IPS DF 6.9 (cell line): Measurements from ENCODE around the gene SENP1.

ENCODE experiments used
- DNase-seq: peaks from one replicate; pipeline ENCODE4 v3.0.0-alpha.2; 2013; ENCODE audit warnings: low read depth, low spot score
- H3K27ac ChIP-seq: one replicate; pipeline ENCODE4 v1.5.1; 2013; ENCODE audit warnings: low read length, control low read depth
- H3K27me3 ChIP-seq: 2 replicates; pipeline ENCODE4 v1.6.1; 2013; ENCODE audit warnings: mild to moderate bottlenecking, low read length; ENCODE audit not compliant: control insufficient read depth, insufficient read depth
- H3K36me3 ChIP-seq: 2 replicates; pipeline ENCODE4 v1.6.1; 2013; ENCODE audit warnings: low read length; ENCODE audit not compliant: control insufficient read depth, insufficient read depth
- H3K4me1 ChIP-seq: 2 replicates; pipeline ENCODE4 v1.6.1; 2013; ENCODE audit warnings: low read length; ENCODE audit not compliant: control insufficient read depth, insufficient read depth
- H3K4me3 ChIP-seq: 2 replicates; pipeline ENCODE4 v1.5.1; 2013; ENCODE audit warnings: mild to moderate bottlenecking, low read length
- H3K9me3 ChIP-seq: 2 replicates; pipeline ENCODE4 v1.6.1; 2013; ENCODE audit warnings: low read length, inconsistent platforms; ENCODE audit not compliant: control insufficient read depth, insufficient read depth
- WGBS: extraction: QIAGEN DNeasy Blood & Tissue Kit; methylation state at CpG from one replicate; pipeline ENCODE4 v1.1.7; 2013; ENCODE audit warnings: mixed read lengths, missing lambda C conversion rate; ENCODE audit not compliant: insufficient read length, insufficient coverage; 5-methylcytosine and 5-hydroxymethylcytosine counted together

Gene SENP1

GRCh38 chr12:48105867-48106680 lies at the start of gene SENP1:
TSS of gene SENP1 (minus strand) at chr12:48106079. CDS start at chr12:48101472, 4,607 bp downstream.
- Histone ChIP-seq H3K27ac (peak within 1 kb of the TSS; percentile 2), H3K4me3 (peak within 1 kb of the TSS; percentile 92), H3K9me3 (no peaks in the 10 kb centered on the region), H3K4me1 (peaks cover 2% of the 10 kb centered on the region; the same call in 1 of the 2 replicates), H3K36me3 (no peaks in the 10 kb centered on the region), H3K27me3 (no peaks in the 10 kb centered on the region)
- no CpG with 5 or more reads among the region's 53 CpGs for WGBS
- peak; percentile 70 for DNase-seq

- Histone ChIP-seq H3K36me3 (no peaks in the 10 kb centered on the region), H3K4me1 (no peaks in the 10 kb centered on the region), H3K4me3 (no peak overlapping the region), H3K9me3 (no peaks in the 10 kb centered on the region), H3K27me3 (no peaks in the 10 kb centered on the region), H3K27ac (no peak overlapping the region)
- no CpG with 5 or more reads among the region's 2 CpGs for WGBS
- no peak for DNase-seq
Observed at GRCh38 chr12:48151103-48151771, 45.4 kb upstream of the SENP1 start.

GRCh38 chr12:48145981-48146380 lies 40.1 kb upstream of the SENP1 start:
- peaks cover 6% of the 10 kb centered on the region; the same call in 1 of the 2 replicates for H3K36me3 ChIP-seq
- peaks cover 4% of the 10 kb centered on the region for H3K4me1 ChIP-seq
- WGBS = no CpG with 5 or more reads among the region's 1 CpG
- H3K4me3 ChIP-seq = no peak overlapping the region
- H3K9me3 ChIP-seq = no peaks in the 10 kb centered on the region
- no peaks in the 10 kb centered on the region for H3K27me3 ChIP-seq
- H3K27ac ChIP-seq = no peak overlapping the region
- no peak for DNase-seq

GRCh38 chr12:48143898-48144297 lies 38.0 kb upstream of the SENP1 start:
- DNase-seq = no peak
- WGBS = no CpG with 5 or more reads among the region's 2 CpGs
- no peak overlapping the region for H3K27ac ChIP-seq
- no peaks in the 10 kb centered on the region for H3K27me3 ChIP-seq
- H3K36me3 ChIP-seq = peaks cover 12% of the 10 kb centered on the region; the same call in 1 of the 2 replicates
- no peak overlapping the region for H3K4me3 ChIP-seq
- no peaks in the 10 kb centered on the region for H3K9me3 ChIP-seq
- peaks cover 4% of the 10 kb centered on the region for H3K4me1 ChIP-seq

- Histone ChIP-seq H3K4me1 (peaks cover 4% of the 10 kb centered on the region), H3K9me3 (no peaks in the 10 kb centered on the region), H3K27ac (peak overlapping the region; percentile 93), H3K4me3 (no peak overlapping the region), H3K36me3 (peaks cover 12% of the 10 kb centered on the region; the same call in 1 of the 2 replicates), H3K27me3 (no peaks in the 10 kb centered on the region)
- WGBS = no CpG with 5 or more reads among the region's 7 CpGs
- peak; percentile 68 for DNase-seq
Observed at GRCh38 chr12:48142818-48143674, 37.2 kb upstream of the SENP1 start.

GRCh38 chr12:48135027-48135426 lies 29.1 kb upstream of the SENP1 start:
- WGBS = no CpG with 5 or more reads among the region's 5 CpGs
- H3K36me3 ChIP-seq = peaks cover 31% of the 10 kb centered on the region
- no peaks in the 10 kb centered on the region for H3K9me3 ChIP-seq
- DNase-seq = no peak
- no peak overlapping the region for H3K4me3 ChIP-seq
- no peaks in the 10 kb centered on the region; the same call in 1 of the 2 replicates for H3K27me3 ChIP-seq
- H3K4me1 ChIP-seq = no peaks in the 10 kb centered on the region
- no peak overlapping the region for H3K27ac ChIP-seq

GRCh38 chr12:48132826-48133225 lies 26.9 kb upstream of the SENP1 start:
- Histone ChIP-seq H3K4me1 (no peaks in the 10 kb centered on the region), H3K27me3 (no peaks in the 10 kb centered on the region; the same call in 1 of the 2 replicates), H3K4me3 (no peak overlapping the region), H3K9me3 (no peaks in the 10 kb centered on the region), H3K27ac (no peak overlapping the region), H3K36me3 (peaks cover 31% of the 10 kb centered on the region)
- no peak for DNase-seq
- WGBS = no CpG with 5 or more reads among the region's 14 CpGs

- H3K27me3 ChIP-seq = no peaks in the 10 kb centered on the region; the same call in 1 of the 2 replicates
- H3K9me3 ChIP-seq = no peaks in the 10 kb centered on the region
- H3K27ac ChIP-seq = no peak overlapping the region
- WGBS = no CpG with 5 or more reads among the region's 2 CpGs
- H3K36me3 ChIP-seq = peaks cover 31% of the 10 kb centered on the region
- H3K4me1 ChIP-seq = no peaks in the 10 kb centered on the region
- no peak overlapping the region for H3K4me3 ChIP-seq
- no peak for DNase-seq
Observed at GRCh38 chr12:48131517-48131916, 25.6 kb upstream of the SENP1 start.

- no peak for DNase-seq
- no peaks in the 10 kb centered on the region for H3K4me1 ChIP-seq
- H3K4me3 ChIP-seq = no peak overlapping the region
- WGBS = no CpG with 5 or more reads among the region's 1 CpG
- no peak overlapping the region for H3K27ac ChIP-seq
- H3K9me3 ChIP-seq = no peaks in the 10 kb centered on the region
- no peaks in the 10 kb centered on the region; the same call in 1 of the 2 replicates for H3K27me3 ChIP-seq
- peaks cover 20% of the 10 kb centered on the region for H3K36me3 ChIP-seq
Observed at GRCh38 chr12:48129376-48129775, 23.5 kb upstream of the SENP1 start.

- Histone ChIP-seq H3K4me1 (no peaks in the 10 kb centered on the region), H3K27ac (no peak overlapping the region), H3K9me3 (no peaks in the 10 kb centered on the region), H3K27me3 (no peaks in the 10 kb centered on the region), H3K4me3 (no peak overlapping the region), H3K36me3 (peaks cover 17% of the 10 kb centered on the region; the same call in 1 of the 2 replicates)
- no peak for DNase-seq
- WGBS = no CpG with 5 or more reads among the region's 1 CpG
Observed at GRCh38 chr12:48128800-48129199, 22.9 kb upstream of the SENP1 start.
